AG04450 (cell line): ENCODE measurements around the gene TBC1D10A. TPM values are rescaled to one million over a fixed set of nuclear protein-coding genes. Genes with fewer than 3 reads are reported as not detected.

ENCODE experiments used
- CTCF ChIA-PET: fragments of 300-600, 350-600 bp; formaldehyde crosslinking; extraction: SDS; loops from one replicate; lab custom pipeline; 2022; ENCODE audit warnings: antibody characterized with exemption, inconsistent platforms; lab: Charles Lee
- POLR2A ChIA-PET: fragments of 350-600 bp; formaldehyde crosslinking; extraction: SDS; loops from one replicate; lab custom pipeline; 2021; ENCODE audit warnings: antibody characterized with exemption, inconsistent platforms; lab: Yijun Ruan, JAX
- DNase-seq: peaks from one replicate; pipeline ENCODE4 v3.0.0-alpha.2; 2011; ENCODE audit warnings: low read depth, low spot score
- H3K27ac ChIP-seq: one replicate; pipeline ENCODE4 v1.5.1; 2012; ENCODE audit warnings: low read depth, low read length, control low read depth
- H3K27me3 ChIP-seq: one replicate; pipeline ENCODE4 v1.6.0; 2012; ENCODE audit warnings: low read length; ENCODE audit not compliant: control insufficient read depth, insufficient read depth
- H3K4me3 ChIP-seq: 2 replicates; pipeline ENCODE4 v1.5.1; 2011; ENCODE audit warnings: mild to moderate bottlenecking, low read depth, low read length, control low read depth
- H3K9me3 ChIP-seq: 2 replicates; pipeline ENCODE4 v1.5.1; 2012; ENCODE audit warnings: low read length; ENCODE audit not compliant: control insufficient read depth, insufficient read depth
- polyA plus RNA-seq: library from polyadenylated mRNA; depleted of rRNA; stranded (reverse); fragments of >200 nt; gene quantifications from 2 replicates; pipeline ENCODE4 v1.2.3, GENCODE V29; 2011
- TF ChIP-seq, protein P1 (sequence below): IDR thresholded peaks from 2 replicates; pipeline ENCODE4 v1.5.1; 2011; ENCODE audit warnings: low read depth, low read length, control low read depth, inconsistent platforms

TBC1D10A gene
- polyA plus RNA-seq, 1 experiment, result 14.5 TPM

DNA sequence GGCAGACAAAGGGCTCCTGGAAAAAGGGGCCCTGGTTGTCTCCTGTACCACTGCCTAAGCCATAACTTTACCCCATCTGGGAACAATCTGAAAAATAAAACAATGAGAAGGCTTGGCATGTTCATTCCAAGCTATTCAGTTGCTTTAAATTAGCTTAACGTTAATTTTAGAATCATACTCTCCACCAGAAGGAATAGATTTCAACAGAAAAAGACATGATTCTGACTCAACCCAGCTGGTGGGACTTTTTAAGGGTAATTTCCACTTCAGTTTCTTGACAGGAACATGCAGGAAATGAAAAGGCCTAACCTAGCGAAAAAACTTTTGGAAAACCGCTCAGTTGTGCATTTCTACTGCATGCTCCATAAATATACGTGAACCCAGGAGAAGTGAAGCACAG lies 22.1 kb upstream of the TBC1D10A start:
- Histone ChIP-seq H3K4me3 (no peak overlapping the region), H3K9me3 (no peaks in the 10 kb centered on the region), H3K27me3 (no peaks in the 10 kb centered on the region), H3K27ac (peak overlapping the region; percentile 52)
- DNase-seq, result no peak
- POLR2A ChIA-PET, result no interaction called here
- TF ChIP-seq, protein P1, sequence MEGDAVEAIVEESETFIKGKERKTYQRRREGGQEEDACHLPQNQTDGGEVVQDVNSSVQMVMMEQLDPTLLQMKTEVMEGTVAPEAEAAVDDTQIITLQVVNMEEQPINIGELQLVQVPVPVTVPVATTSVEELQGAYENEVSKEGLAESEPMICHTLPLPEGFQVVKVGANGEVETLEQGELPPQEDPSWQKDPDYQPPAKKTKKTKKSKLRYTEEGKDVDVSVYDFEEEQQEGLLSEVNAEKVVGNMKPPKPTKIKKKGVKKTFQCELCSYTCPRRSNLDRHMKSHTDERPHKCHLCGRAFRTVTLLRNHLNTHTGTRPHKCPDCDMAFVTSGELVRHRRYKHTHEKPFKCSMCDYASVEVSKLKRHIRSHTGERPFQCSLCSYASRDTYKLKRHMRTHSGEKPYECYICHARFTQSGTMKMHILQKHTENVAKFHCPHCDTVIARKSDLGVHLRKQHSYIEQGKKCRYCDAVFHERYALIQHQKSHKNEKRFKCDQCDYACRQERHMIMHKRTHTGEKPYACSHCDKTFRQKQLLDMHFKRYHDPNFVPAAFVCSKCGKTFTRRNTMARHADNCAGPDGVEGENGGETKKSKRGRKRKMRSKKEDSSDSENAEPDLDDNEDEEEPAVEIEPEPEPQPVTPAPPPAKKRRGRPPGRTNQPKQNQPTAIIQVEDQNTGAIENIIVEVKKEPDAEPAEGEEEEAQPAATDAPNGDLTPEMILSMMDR, result no peak
- CTCF ChIA-PET, result interaction anchor here (1.0 to 1.1 kb wide), 2 partner anchors 39 to 61 kb away, joined by 3 read pairs; no protein-coding TSS in a partner anchor

DNA sequence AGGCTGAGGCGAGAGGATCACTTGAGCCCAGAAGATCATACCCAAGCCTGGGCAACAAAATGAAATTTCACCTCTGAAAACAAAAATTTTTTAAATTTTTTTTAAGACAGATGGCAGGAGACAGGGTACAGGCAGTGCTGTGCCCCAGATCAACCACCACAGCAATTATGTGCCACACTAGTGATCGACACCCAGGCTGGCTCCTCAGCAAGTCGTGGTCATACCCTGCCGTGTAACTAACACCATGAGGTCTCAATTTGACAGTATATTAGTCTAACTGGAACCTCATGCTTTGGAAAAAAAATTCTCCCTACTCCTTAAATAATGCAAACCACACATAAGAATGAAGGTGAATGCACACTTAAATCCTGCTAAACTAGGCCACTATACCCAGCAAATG lies 21.7 kb upstream of the TBC1D10A start:
- Histone ChIP-seq H3K27ac (peak overlapping the region; percentile 52), H3K4me3 (no peak overlapping the region), H3K27me3 (no peaks in the 10 kb centered on the region), H3K9me3 (no peaks in the 10 kb centered on the region)
- ChIA-PET CTCF (interaction anchor here (1.0 kb wide), 1 partner anchor 60 kb away, joined by 3 read pairs; no protein-coding TSS in a partner anchor), POLR2A (no interaction called here)
- no peak for DNase-seq
- TF ChIP-seq, protein P1, result no peak

GRCh38 chr22:30347255-30347892 lies 20.6 kb upstream of the TBC1D10A start:
- ChIA-PET CTCF (no interaction called here), POLR2A (no interaction called here)
- H3K27ac ChIP-seq, result no peak overlapping the region
- no peak overlapping the region for H3K4me3 ChIP-seq
- H3K27me3 ChIP-seq, result no peaks in the 10 kb centered on the region
- no peak for DNase-seq
- TF ChIP-seq, protein P1, result no peak
- no peaks in the 10 kb centered on the region for H3K9me3 ChIP-seq

GRCh38 chr22:30344447-30345200 lies 17.9 kb upstream of the TBC1D10A start:
- no peaks in the 10 kb centered on the region for H3K27me3 ChIP-seq
- ChIA-PET POLR2A (no interaction called here), CTCF (no interaction called here)
- H3K27ac ChIP-seq, result no peak overlapping the region
- TF ChIP-seq, protein P1, result no peak
- no peak overlapping the region for H3K4me3 ChIP-seq
- no peak for DNase-seq
- no peaks in the 10 kb centered on the region; the same call in 1 of the 2 replicates for H3K9me3 ChIP-seq
